Measurements from ENCODE around the gene TGFBR2.

- TF ChIP-seq CTCF (IDR thresholded peaks at IDR 0.05 in 8 of 11, conservative IDR thresholded peaks at IDR 0.05 in 3 of 11) (no peak), POLR2A (IDR thresholded peaks at IDR 0.05) (no peak), POLR2AphosphoS5 (IDR thresholded peaks at IDR 0.05) (no peak)
Observed at GRCh38 chr3:30586096-30586805, 20.1 kb upstream of the TGFBR2 start.
